Measurements from ENCODE around the gene PHRF1. TPM values are rescaled to one million over a fixed set of nuclear protein-coding genes. Genes with fewer than 3 reads are reported as not detected.

The PHRF1 gene
- total RNA-seq, 1 experiment from 2014 or later: 48.9 TPM

DNA sequence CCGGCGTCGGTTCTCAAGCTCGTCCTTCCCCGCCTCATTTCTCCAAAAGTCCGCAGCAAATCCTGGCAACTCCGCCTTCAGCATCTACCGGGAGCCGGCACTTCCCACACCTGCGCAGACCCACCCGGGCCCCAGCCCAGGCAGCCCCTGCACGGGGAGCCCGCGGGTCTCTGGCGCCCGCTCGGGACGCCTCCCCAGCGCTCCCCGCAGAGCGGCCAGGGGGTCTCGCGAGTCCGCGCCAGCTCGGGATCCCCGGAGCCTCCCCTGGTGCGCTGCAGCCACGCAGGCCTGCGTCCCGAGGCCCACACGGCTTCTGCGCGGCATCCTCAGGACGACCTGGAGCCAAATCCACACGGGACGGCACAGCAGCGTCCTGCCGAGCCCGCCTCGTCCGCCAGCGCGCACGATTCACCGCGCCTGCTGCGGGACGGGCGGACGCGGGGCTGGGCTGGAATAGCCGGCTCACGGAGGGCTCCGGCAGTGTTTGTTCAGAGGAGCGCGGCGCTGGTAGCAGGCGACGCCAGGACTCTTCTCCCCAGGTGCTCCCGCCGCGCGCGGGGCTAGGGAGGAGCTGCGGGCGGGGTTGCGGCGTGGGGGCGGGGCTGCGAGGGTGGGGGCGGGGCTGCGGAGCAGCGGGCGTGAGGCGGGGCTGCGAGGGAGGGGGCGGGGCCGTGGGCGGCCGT is 816 bp upstream of the PHRF1 start:
- peaks cover 32 to 37% of the 10 kb centered on the region in 2 experiments for H3K4me1 Mint-ChIP-seq
- Histone ChIP-seq H3K4ac (ENCODE audit: low read depth, low read length) (no peak overlapping the region), H3K14ac (ENCODE audit: insufficient read depth, low read length) (peak overlapping the region; percentile 83; the same call in 1 of the 2 replicates), H3K79me1 (ENCODE audit: insufficient read depth, low read depth, low read length, poor library complexity, severe bottlenecking) (peaks cover 10% of the 10 kb centered on the region), H3K23me2 (ENCODE audit: insufficient read length, low read depth, low read length, poor library complexity, severe bottlenecking) (peaks cover 16% of the 10 kb centered on the region), H3K56ac (ENCODE audit: insufficient read length, low read depth, low read length) (no peak overlapping the region), H2BK5ac (ENCODE audit: insufficient read length, low read length) (no peak overlapping the region), H4K8ac (replicated peaks; ENCODE audit: insufficient read length, low read depth, low read length) (no peak overlapping the region), H3K79me2 (ENCODE audit: insufficient read depth, low read length) (peaks cover 37% of the 10 kb centered on the region; the same call in 1 of the 2 replicates), H4K91ac (ENCODE audit: insufficient read length, low read depth, low read length) (no peak overlapping the region), H3K4me2 (ENCODE audit: insufficient read depth, insufficient read length, low read length) (peak overlapping the region; percentile 70), H2BK12ac (ENCODE audit: insufficient read length, low read depth, low read length) (no peak overlapping the region), H2BK120ac (ENCODE audit: low read depth, low read length, poor library complexity, severe bottlenecking) (no peak overlapping the region), H2BK15ac (ENCODE audit: low read depth, low read length) (no peak overlapping the region), H4K20me1 (ENCODE audit: control insufficient read depth, insufficient read depth, insufficient read length) (no peaks in the 10 kb centered on the region), H3K18ac (ENCODE audit: insufficient read length, low read depth, low read length) (no peak overlapping the region), H3K9me3 (ENCODE audit: control insufficient read depth, low read depth, low read length) (no peaks in the 10 kb centered on the region), H3T11ph (ENCODE audit: low read length) (no peak overlapping the region), H3K27ac (ENCODE audit: insufficient read length, low read depth, low read length) (no peak overlapping the region), H2BK20ac (ENCODE audit: low read depth, low read length, poor library complexity, severe bottlenecking) (no peak overlapping the region), H3K27me3 (ENCODE audit: insufficient read depth, low read length) (no peaks in the 10 kb centered on the region; the same call in 1 of the 2 replicates), H2AK5ac (ENCODE audit: insufficient read length, low read length) (no peak overlapping the region), H4K5ac (ENCODE audit: insufficient read length, low read depth, low read length) (no peak overlapping the region), H2AFZ (ENCODE audit: low read length) (no peak overlapping the region), H3K9ac (ENCODE audit: extremely low read depth, insufficient read length, low read length) (no peak overlapping the region), H3K4me1 (ENCODE audit: insufficient read depth, low read length) (no peaks in the 10 kb centered on the region), H3K23ac (ENCODE audit: insufficient read length, low read depth, low read length) (no peak overlapping the region)
- H3K27me3 Mint-ChIP-seq (ENCODE audit: low read depth): peaks cover 14% of the 10 kb centered on the region
- peak overlapping the region; percentile 79 to 92 for H3K4me3 Mint-ChIP-seq
- no peaks in the 10 kb centered on the region for H3K9me3 Mint-ChIP-seq
- TF ChIP-seq, protein P1, sequence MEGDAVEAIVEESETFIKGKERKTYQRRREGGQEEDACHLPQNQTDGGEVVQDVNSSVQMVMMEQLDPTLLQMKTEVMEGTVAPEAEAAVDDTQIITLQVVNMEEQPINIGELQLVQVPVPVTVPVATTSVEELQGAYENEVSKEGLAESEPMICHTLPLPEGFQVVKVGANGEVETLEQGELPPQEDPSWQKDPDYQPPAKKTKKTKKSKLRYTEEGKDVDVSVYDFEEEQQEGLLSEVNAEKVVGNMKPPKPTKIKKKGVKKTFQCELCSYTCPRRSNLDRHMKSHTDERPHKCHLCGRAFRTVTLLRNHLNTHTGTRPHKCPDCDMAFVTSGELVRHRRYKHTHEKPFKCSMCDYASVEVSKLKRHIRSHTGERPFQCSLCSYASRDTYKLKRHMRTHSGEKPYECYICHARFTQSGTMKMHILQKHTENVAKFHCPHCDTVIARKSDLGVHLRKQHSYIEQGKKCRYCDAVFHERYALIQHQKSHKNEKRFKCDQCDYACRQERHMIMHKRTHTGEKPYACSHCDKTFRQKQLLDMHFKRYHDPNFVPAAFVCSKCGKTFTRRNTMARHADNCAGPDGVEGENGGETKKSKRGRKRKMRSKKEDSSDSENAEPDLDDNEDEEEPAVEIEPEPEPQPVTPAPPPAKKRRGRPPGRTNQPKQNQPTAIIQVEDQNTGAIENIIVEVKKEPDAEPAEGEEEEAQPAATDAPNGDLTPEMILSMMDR (conservative IDR thresholded peaks at IDR 0.05): no peak
- no CpG with 5 or more reads among the region's 81 CpGs for WGBS (ENCODE audit: extremely low coverage, insufficient read length, low lambda C conversion rate)
- peaks cover 0 to 9% (median 3%) of the 10 kb centered on the region in 3 experiments; a peak in 4 of 7 replicates for H3K36me3 Mint-ChIP-seq (ENCODE audit: insufficient read depth in 1 of 3, low read depth in 3 of 3)
- no peak for DNase-seq
- peak overlapping the region in 1 of 3 experiments; percentile 57; a peak in 1 of 7 replicates for H3K27ac Mint-ChIP-seq
